Right lobe of liver (tissue), 6 donors: Measurements from ENCODE around the gene SEC24D. TPM values are rescaled to one million over a fixed set of nuclear protein-coding genes. Genes with fewer than 3 reads are reported as not detected.

ENCODE experiments used
- ATAC-seq, 4 donors: fragments of 200-7000 bp; cut with Tn5 transposase; one replicate each; pipeline ENCODE4 v1.9.1; 2020; ENCODE audit warnings: mild to moderate bottlenecking in 4 of 4, moderate library complexity in 4 of 4
- DNase-seq, 3 donors: peaks; one replicate each; pipeline ENCODE4 v3.0.0-alpha.2; 2020
- H3K27ac ChIP-seq, 3 donors: fragments of 200-600 bp; one replicate each; pipeline ENCODE4 v1.8.0; 2022
- H3K27me3 ChIP-seq, 2 donors: fragments of 200-600 bp; one replicate each; pipeline ENCODE4 v1.8.0; 2022
- H3K36me3 ChIP-seq, 4 donors: fragments of 200-600 bp; sonication (generic) in 1 of 4; one replicate each; pipeline versions ENCODE4 v1.5.1 to v1.8.0; 2017 to 2022; ENCODE audit warnings: control low read depth in 1 of 4
- H3K4me1 ChIP-seq, 4 donors: fragments of 200-600 bp; sonication (generic) in 1 of 4; one replicate each; pipeline versions ENCODE4 v1.5.1 to v1.8.0; 2017 to 2022; ENCODE audit warnings: control low read depth in 1 of 4
- H3K4me3 ChIP-seq, 3 donors: fragments of 200-600 bp; one replicate each; pipeline ENCODE4 v1.8.0; 2022
- H3K9me3 ChIP-seq, 4 donors: fragments of 200-600 bp; sonication (generic) in 1 of 4; one replicate each; pipeline versions ENCODE4 v1.5.1 to v1.8.0; 2017 to 2022; ENCODE audit warnings: control low read depth in 1 of 4
- CTCF ChIP-seq, 4 donors: fragments of 200-600 bp in 3 of 4; fragments of 450-650 bp in 1 of 4; IDR thresholded peaks; one replicate each; pipeline versions ENCODE4 v1.5.1 to v1.8.0; 2016 to 2022; ENCODE audit warnings: antibody characterized with exemption in 4 of 4, mild to moderate bottlenecking in 2 of 4
- POLR2A ChIP-seq: fragments of 450-650 bp; IDR thresholded peaks from one replicate; pipeline ENCODE4 v1.6.1; 2017; ENCODE audit warnings: antibody characterized with exemption, mild to moderate bottlenecking
- WGBS: methylation state at CpG from one replicate; pipeline ENCODE4 v1.1.6; 2018; ENCODE audit warnings: low coverage, low lambda C conversion rate; ENCODE audit not compliant: insufficient coverage; ENCODE audit errors: missing lambda C conversion rate; 5-methylcytosine and 5-hydroxymethylcytosine counted together
- intact Hi-C, 2 donors: fragments of 100-400 bp; cut with DNase I; formaldehyde crosslinking; loops; one replicate each; pipeline versions ENCODE4 v1.11.2 to v1.14.1; 2022
- total RNA-seq, 6 experiments: library from RNA; depleted of rRNA in 2 of 6; stranded (reverse); fragments of >200 nt in 2 of 6; fragmentation: NEBNext Ultra II Directional in 3 of 6; extraction: Animal tissue kit (Norgen Biotek cat#: 25700) in 3 of 6; gene quantifications; one replicate each; pipeline versions ENCODE4 v1.1.0 to v1.2.4, GENCODE V29; 2016 to 2023
- donor health status: DM: no; HTN: yes; CAD: no.
- donor health status: DM: no; HTN: no; CAD: no.
- donor health status: DM: no; HTN: no; CAD: no.
- donor health status: DM: no; HTN: yes; CAD: no.
- donor health status: DM: no; HTN: yes; CAD: no.

The SEC24D gene
- total RNA-seq, 6 experiments from 2014 or later, result 52.2 to 80.1 (median 69.2) TPM

GRCh38 chr4:118842055-118842454 is 6.1 kb upstream of the SEC24D start:
- ATAC-seq (no peak), DNase-seq (no peak)
- Histone ChIP-seq H3K27ac (no peak overlapping the region), H3K4me3 (no peak overlapping the region), H3K4me1 (no peaks in the 10 kb centered on the region), H3K27me3 (no peaks in the 10 kb centered on the region), H3K9me3 (no peaks in the 10 kb centered on the region), H3K36me3 (no peaks in the 10 kb centered on the region)
- intact Hi-C loops, result no loop called here
- 52% methylated on average over 3 of the region's 3 CpGs for WGBS
- no peak for TF ChIP-seq POLR2A
- TF ChIP-seq CTCF (IDR thresholded peaks at IDR 0.05), result no peak

- TF ChIP-seq CTCF (IDR thresholded peaks at IDR 0.05) (no peak), POLR2A (no peak)
- intact Hi-C loops, result no loop called here
- DNase-seq (no peak), ATAC-seq (no peak)
- H3K9me3 ChIP-seq, result no peaks in the 10 kb centered on the region
- H3K36me3 ChIP-seq, result no peaks in the 10 kb centered on the region
- peaks cover 0 to 5% (median 0%) of the 10 kb centered on the region in 4 donors for H3K4me1 ChIP-seq
- 48% methylated on average over 3 of the region's 3 CpGs for WGBS
- no peak overlapping the region for H3K4me3 ChIP-seq
- no peak overlapping the region for H3K27ac ChIP-seq
- no peaks in the 10 kb centered on the region for H3K27me3 ChIP-seq
These were observed 3.4 kb upstream of the SEC24D start for GRCh38 chr4:118839221-118839927.

- Histone ChIP-seq H3K4me3 (no peak overlapping the region), H3K4me1 (peaks cover 0 to 17% (median 3%) of the 10 kb centered on the region in 4 donors), H3K27me3 (no peaks in the 10 kb centered on the region), H3K9me3 (no peaks in the 10 kb centered on the region), H3K27ac (no peak overlapping the region), H3K36me3 (peaks cover 0 to 14% (median 6%) of the 10 kb centered on the region in 4 donors)
- DNase-seq (no peak), ATAC-seq (no peak)
- no peak for TF ChIP-seq CTCF (IDR thresholded peaks at IDR 0.05)
- TF ChIP-seq POLR2A, result no peak
- intact Hi-C loops, result no loop called here
- WGBS, result 86% methylated on average over 4 of the region's 4 CpGs
These were observed 1.2 kb upstream of the SEC24D start for GRCh38 chr4:118837121-118837507.

GRCh38 chr4:118836301-118837120 is 585 bp upstream of the SEC24D start:
- DNase-seq (peak; percentile 46 to 63 (median 62)), ATAC-seq (peak; percentile 50 to 61 (median 54))
- Histone ChIP-seq H3K9me3 (no peaks in the 10 kb centered on the region), H3K27ac (peak overlapping the region; percentile 89 to 98 (median 92)), H3K36me3 (peaks cover 0 to 20% (median 9%) of the 10 kb centered on the region in 4 donors), H3K4me1 (peaks cover 0 to 17% (median 4%) of the 10 kb centered on the region in 4 donors), H3K27me3 (no peaks in the 10 kb centered on the region), H3K4me3 (peak overlapping the region; percentile 95 to 99 (median 98))
- WGBS, result 5% methylated on average over 28 of the region's 29 CpGs
- TF ChIP-seq CTCF (IDR thresholded peaks at IDR 0.05), result peak in 1 of 4 donors; percentile 1
- TF ChIP-seq POLR2A, result no peak
- intact Hi-C loops, result no loop called here
